GM21723 (cell line): ENCODE data around the gene TTC27.
"Not testable (repeated sequence)": the region's sequence is repeated elsewhere in the genome, so short reads cannot be mapped to it uniquely, and the experiment has no call there.

Experiments
- ATAC-seq: cut with Tn5 transposase; IDR thresholded peaks from one replicate; pipeline ENCODE4 v1.9.1; 2021; ENCODE audit warnings: mild to moderate bottlenecking, moderate library complexity; ENCODE audit not compliant: unreplicated experiment

TTC27 gene

DNA sequence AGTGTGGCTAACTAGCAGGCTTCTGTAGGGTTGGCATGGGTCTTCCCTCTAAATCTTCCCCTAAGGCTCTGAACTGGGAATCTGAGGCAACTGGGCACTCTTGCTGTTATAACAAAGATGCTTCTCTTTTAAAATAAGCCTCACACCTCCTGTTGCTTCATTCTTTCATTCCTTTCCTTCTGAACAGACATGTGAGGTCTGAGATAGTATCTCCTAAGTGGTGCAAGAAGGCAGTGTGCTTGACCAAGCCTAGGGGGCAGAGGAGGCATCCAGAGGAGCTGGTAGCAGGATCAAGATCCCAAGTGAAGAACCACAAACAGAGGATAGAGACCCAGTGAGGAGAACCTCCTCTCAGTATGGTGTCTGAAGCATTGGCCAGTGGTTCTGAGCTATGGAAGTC, 90.9 kb downstream of the TTC27 start:
- ATAC-seq = no peak

DNA sequence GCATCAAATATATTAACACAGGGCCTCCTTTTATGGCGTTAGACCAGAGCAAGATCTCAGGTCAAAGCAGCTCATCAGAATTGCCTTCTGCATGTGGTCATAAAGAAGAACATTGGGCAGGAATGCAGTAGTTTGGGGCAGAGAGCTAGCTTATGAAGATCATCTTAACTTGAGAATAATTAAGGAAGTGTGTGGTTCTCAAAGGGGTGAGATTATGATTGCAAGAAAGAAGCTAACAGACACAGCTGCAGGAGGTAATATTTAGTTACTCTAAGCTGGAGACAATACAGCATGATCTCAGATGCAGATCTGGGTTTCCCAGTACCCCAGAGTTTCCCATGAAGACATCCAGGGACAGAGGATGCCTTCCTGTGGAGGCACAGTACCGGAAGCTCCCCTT, 91.6 kb downstream of the TTC27 start:
- ATAC-seq = no peak

DNA sequence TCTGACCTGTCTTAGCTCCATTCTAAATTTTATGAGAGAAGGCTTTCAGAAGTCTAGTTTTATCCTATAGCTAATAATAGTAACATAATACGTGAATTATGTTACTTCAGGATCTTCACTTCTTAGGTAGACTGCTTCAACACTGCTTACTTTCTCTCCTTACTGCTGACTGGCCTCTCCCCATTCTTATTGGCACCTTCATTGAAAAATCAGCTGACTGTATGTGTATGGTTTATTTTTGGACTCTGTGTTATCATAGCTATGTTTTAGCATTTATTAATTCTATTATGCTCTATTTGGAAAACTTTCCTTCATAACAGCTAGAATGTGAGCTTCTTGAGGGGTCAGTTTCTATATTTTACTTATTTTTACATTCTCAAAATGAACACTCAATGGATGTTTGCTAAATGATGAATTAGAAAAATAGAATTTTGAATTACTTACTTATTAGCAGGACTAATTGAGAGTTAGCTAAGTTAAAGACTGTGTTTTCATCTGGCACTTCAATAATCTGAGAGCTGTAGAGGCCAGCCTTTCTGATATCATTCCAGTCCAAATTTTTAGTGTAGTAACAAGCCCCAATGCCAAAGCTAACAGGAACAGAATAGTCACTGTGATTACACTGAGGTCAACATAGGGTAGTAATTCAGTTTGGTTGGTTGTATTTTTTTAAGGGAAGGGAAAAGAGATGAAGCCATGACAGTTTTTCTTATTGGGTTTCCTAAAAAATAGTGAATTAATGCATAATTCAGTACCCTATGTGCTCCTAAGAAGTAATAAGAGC, 92.3 kb downstream of the TTC27 start:
- no peak for ATAC-seq

DNA sequence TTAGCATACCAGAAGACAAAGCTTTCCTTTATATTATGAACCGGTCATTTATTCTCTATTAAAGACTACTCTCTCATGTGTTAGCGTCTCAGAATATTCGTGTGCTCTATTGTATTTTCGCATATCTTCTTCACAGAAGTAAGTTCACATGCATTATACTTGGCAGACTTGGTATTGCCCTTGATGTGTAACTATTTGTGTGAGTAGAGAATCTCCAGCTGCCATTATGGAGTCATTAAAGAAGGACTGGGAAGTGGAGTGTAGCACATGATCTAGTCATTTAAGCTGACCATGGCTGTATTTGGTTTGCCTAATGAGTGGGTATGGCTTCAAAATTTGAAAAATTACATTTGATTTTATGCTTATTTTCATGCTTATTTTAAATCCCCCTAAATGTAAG, 92.9 kb downstream of the TTC27 start:
- no peak for ATAC-seq

DNA sequence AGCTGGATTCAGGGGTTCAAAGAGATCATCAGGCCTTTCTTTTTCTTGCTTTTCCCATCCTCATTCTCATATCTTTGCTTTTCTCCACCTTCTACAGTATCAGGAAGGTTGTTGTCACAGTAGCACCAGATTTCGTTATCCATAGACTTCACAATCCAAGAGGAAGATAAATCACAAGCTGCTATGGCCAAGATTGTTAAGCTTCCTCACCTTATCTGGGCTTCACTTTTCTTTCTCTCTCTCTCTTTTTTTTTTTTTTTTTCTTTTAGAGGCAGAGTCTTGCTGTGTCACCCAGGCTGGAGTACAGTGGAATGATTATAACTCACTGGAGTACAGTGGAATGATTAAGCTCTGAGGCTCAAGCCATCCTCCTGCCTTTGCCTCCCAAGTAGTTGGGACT, 93.5 kb downstream of the TTC27 start:
- no peak for ATAC-seq

DNA sequence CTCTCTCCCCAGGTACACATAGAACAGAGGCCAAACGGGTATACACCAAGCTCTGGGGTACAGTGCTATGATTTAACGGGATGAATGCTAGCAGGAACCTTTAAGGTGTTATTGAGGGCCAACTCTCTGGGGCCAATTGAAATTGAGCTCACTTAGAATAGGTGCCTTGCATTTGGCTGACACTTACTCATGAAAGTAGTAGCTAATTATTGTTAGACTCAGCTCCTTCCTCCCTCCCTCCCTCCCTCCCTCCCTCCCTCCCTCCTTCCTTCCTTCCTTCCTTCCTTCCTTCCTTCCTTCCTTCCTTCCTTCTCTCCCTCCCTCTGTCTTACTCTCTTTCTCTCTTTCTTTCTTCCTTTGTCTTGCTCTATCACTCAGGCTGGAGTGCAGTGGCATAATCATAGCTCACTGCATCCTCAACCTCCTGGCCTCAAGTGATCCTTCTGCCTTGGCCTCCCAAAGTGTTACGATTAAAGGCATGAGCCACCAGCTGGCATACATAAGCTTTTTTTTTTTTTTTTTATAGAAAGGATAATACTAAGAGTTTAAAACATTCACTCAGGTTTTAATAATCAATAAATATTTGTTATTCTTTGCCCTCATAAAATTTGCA, 95.7 kb downstream of the TTC27 start:
- no peak for ATAC-seq

DNA sequence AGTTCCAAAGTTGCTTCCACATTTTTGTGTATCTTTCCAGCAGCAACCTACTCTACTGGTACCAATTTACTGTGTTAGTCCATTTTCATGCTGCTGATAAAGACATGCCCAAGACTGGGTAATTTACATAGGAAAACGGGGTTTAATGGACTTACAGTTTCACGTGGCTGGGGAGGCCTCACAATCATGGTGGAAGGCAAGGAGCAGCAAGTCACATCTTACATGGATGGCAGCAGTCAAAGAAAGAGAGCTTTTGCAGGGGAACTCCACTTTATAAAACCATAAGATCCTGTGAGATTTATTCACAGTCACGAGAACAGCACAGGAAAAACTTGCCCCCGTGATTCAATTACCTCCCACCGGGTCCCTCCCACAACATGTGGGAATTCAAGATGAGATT, 98.8 kb downstream of the TTC27 start:
- ATAC-seq = not testable (repeated sequence)

DNA sequence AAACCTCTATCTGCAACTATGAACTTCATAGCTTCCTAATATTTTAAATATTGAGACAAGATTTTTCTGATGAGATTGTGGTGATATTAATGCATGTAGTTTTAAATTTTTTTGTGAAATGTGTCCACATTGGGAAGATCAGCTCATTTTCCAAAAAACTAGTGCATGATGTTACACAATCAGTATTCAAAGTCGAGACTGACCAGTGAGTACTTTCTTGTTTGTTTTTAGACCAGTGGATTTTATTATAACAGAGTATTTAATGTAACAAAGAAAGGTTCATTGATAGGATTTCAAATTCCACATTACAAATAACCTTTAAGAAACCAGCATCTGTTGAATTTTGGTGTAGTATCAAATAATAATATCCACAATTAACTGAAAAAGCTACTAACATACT, 99.3 kb downstream of the TTC27 start:
- no peak for ATAC-seq

DNA sequence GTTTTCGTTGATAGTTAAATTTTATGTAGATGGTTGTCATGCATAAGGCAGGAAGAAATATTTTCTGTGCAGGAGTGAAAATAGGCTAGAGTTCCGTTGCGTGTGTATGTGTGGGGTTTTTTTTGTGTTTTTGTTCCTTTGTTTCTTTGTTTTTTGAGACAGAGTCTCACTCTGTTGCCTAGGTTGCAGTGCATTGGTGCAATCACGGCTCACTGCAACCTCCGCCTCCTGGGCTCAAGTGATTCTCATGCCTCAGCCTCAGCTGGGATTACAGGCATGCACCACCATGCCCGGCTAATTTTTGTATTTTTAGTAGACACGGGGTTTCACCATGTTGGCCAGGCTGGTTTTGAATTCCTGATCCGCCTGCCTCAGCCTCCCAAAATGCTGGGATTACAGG, 103.1 kb downstream of the TTC27 start:
- not testable (repeated sequence) for ATAC-seq

DNA sequence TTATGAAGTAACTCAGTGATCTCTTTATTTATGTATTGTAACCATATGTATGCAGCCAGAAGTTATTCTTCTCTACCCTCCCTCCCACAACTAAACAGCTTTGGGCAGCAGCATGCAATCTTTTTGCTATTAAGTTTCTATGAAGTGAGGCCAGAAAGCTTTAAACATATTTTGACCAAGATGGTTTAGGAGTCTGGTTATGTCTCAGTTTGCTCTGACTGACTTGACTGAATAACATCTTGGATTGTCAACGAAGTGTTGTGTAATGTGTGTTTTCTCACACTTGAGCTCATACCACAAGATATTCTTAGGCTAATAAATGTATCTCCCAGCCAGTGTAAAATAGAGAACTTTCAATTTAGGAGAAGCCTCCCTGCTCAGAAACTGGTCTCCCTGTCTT, 104.3 kb downstream of the TTC27 start:
- no peak for ATAC-seq

DNA sequence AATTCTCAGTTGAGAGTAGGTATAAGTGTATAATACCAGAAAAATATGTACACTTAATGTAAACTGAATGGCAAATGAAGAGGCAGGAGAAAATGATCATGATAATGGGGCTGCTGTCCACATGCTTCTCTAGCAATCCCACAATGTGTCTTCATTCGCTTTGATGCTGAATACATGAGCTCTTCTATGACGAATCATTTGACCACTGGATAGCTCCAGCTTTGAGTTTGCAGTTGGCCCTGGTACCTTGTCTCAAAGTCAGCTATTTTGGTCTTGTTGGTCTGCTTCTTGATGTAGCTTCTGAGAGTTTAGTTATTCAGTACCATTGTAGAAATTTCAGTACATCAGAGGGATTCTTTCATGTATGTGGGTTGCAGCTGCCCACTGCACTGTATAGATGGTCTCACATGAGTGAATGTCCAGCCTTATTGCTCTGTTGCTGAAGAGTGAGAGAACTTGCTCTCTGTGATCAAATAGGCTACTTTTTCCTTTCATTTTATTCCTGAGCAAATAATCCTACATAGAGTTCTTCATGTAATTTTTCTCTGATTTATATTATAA, 105.1 kb downstream of the TTC27 start:
- ATAC-seq = no peak

DNA sequence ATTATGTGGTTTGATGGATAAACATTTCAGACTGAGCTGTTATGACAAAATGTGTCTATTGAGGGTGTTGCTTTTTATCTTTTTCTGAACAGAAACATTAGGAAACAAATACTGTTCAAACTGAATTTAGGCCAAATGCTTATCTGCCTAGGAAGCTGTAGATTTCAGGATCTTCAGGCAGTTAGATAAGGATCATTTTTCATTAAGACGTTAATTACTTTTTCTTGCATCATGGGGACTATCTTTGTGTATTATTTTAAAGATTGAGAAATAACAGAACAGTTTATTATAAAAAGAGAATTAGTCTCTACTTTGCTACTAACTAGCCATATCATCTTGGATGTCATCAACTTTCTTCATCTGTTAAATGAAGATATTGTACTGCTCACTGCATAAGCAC, 107.5 kb downstream of the TTC27 start:
- ATAC-seq = no peak

DNA sequence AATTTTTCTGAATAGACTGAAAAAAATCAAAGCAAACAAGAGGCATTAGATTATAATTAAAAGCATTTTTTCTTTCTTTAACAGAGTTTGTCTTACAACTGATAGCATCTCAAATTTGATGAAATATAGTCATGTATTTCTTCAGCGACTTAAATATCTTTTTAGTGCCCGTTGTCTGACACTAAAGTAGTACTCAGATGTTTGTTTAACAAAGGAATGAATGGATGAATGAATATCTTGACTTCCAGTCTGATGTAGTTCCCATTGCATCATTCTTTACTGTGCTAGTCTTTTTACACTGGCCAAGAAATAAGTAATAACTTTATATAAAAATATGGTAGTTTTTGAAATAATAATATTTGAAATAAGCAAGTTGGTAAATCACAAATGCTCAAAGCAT, 111.1 kb downstream of the TTC27 start:
- no peak for ATAC-seq

DNA sequence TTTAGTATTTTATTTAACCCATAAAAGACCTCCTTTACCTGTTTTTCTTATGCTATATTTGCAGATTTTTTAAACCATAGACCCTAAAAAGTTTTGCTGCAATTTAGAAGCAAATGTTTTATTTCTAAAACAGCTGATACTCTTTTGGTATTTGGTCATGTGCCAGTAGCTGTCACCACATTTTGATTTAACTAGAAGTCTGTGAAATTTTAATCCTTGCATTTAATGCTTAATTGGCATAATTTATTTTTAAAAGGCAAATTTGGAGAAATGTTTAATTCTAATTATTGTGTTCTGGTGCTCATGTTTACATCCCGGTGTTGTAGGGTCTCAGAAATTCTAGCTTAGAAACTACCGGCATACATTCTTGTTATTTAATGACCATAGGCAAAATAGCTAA, 111.8 kb downstream of the TTC27 start:
- ATAC-seq = no peak

DNA sequence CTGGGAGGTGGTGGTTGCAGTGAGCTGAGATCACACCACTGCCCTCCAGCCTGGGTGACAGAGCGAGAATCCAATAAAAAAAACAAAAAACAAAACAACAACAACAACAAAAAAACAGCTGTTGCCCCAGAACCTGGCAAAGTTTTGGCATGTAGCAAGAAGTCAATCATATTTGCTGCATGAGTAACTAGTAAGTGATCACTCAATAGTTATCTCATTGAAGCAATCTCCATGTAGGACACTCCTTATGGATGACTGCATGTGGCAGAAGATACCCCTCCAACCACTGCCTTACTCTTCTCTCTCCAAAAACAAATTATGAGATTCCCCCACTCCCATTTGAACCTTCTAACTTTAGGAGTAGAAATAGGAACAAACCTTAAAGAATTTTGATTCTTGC, 113.7 kb downstream of the TTC27 start:
- no peak for ATAC-seq

DNA sequence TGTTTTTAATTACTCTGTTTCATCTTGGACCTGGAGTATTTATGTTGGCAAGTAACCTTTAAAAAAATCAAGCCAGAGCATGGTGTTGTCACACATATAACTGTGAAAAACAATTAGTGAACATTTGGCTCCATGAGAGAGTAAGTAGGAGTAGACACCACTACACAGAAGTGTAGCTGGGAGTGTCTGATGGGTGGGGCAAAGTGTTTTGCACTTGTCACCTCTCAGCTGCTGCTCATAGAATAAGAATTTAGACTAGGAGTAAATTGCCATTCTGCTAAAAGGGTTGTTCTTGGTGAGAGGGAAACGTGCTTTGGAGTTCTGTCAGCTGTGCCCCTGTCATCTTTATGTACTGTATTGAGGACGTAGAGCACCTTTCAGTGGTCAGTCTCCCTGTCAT, 114.5 kb downstream of the TTC27 start:
- no peak for ATAC-seq

DNA sequence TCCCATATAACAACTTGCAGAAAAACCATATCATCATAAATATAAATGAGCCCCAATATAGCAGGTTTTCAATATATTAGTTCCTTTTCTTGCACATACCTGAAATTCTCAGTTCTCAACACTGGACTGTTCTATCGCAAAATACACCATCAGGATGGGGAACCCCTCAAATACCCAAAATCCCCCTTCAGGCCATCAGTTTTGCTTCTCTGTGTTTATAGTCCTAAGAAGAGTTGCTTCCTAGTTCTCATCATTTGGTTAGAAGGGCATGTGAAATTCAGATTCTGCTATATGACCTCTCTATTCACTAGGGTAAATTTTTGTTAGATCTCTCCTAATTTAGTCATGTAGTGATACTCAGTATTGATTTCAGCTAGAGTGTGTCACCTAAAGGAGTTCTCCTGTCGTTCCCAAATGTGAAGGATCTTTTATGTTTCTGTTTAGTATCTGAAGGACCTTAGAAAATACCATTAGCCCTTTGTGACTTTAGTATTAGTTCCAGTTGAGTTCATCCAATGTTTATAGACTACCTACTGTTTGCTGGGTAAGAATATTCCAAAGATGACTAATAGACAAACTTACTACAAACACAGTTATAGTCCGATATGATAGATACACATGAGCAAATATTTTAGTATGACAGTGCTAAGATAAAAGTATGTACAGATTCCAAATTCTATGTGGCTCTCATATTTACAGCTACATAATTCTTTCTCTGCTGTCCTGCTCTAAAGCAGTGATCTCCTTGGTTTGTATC, 115.8 kb downstream of the TTC27 start:
- peak; percentile 79 for ATAC-seq

DNA sequence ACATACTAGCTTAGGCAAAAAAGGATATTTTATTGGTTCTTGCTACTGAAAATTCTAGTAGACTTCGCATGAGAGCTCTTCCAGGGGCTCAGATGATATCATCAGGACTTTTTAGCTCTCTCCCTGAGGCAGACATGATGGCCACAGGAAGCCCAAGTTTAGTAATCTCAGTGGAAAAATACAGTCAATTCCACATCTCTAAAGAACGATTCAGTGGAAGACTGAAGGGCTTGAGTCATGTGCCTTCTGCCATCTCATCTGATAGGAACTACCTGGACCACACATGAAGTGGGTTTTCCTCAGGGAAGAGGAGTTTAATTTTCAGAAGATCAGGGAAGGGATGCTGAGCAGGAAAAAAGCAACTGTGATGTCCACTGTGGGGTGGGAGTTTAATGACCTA, 117.3 kb downstream of the TTC27 start:
- ATAC-seq = no peak

DNA sequence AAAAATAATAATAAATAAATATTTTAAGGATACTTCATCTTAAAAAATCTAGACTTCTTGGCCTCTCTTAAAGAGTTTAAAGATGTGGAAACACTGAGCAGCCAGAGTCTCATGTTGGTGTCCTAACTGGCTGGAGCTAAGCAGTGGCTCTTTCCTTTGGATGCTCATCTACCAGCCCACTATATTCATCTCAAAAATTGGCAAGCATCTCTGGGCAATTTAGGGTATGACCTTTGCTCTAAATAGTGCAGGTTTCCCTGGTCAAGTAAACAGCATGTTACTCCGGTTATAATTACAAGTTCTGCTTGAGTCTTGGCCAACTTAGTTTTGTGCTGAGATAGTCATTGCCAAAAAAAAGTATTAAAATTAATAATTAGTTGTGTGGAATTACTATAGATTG, 117.8 kb downstream of the TTC27 start:
- no peak for ATAC-seq

DNA sequence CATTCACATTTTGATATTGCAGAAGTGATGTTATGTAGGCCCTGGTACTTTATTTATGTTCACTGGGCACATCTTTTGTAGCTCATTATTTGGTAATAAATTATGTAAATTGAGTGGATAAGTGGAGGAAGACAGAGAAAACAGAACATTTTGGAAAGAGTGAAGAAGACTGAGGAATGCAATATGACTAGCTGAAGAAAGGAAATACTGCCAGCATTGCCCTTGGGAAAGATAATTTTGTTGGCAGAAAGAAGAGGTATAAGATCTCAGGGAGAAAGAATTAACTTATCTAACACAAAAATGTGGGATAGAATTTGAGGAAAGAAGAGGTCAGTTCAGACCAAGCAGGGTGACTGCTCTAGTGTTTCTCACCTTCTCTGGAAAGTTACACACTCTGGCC, 118.8 kb downstream of the TTC27 start:
- no peak for ATAC-seq

DNA sequence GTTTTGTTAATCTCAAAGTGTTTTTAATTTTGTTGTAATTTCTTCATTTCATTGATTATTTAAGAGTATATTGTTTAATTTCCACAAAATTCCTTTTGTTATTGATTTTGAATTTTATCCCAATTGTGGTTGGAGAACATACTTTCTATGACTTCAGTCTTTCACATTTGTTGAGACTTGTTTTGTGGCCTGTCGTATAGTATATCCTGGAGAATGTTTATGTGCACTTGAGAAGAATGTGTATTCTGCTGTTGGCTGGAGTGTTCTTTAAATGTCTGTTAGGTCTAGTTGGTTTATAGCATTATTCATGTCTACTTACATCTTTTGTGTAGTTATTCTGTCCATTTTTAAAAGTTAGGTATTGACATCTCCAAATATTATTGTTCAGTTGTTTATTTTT, 120.3 kb downstream of the TTC27 start:
- ATAC-seq = no peak

DNA sequence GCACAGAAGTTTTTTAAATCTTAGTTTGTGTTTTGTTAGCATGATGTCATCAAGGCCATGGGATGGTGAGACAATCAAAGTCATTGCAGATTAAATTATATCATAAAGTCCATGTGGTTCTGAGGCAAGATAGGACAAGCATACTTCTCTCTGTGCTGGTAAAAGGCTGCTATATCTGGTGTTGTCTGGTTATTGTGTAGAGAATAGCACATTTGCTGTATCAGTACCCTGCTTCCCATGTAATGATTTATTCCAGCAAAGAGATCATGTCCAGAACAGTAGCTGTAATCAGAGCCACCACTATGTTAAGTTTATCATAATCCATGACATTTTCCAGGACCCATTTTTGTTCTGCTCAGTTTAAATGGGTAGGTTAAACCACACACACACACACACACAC, 123.0 kb downstream of the TTC27 start:
- ATAC-seq = no peak
